22Rv1 (cell line): ENCODE results near the gene MEF2D.

Experiments
- H3K27ac ChIP-seq: fragments of 450-650 bp; 2 replicates; pipeline ENCODE4 v1.5.1; 2017
- CTCF ChIP-seq: fragments of 450-650 bp; IDR thresholded peaks from 2 replicates; pipeline ENCODE4 v1.5.1; 2017; ENCODE audit warnings: mild to moderate bottlenecking
- ZFX ChIP-seq: fragments of 450-650 bp; IDR thresholded peaks from 2 replicates; pipeline ENCODE4 v1.6.1; 2017; ENCODE audit warnings: antibody characterized with exemption, borderline replicate concordance

Gene MEF2D

GRCh38 chr1:156417401-156418020, 83.1 kb downstream of the MEF2D start:
- H3K27ac ChIP-seq, result no peak overlapping the region
- TF ChIP-seq CTCF (no peak), ZFX (no peak)

- no peak for TF ChIP-seq CTCF
- TF ChIP-seq ZFX, result no peak
- no peak overlapping the region for H3K27ac ChIP-seq
These were observed 83.6 kb downstream of the MEF2D start for GRCh38 chr1:156416993-156417392.

GRCh38 chr1:156414461-156415064, 86.0 kb downstream of the MEF2D start:
- TF ChIP-seq CTCF (no peak), ZFX (no peak)

More at GRCh38 chr1:156414461-156415064, 86.0 kb downstream of the MEF2D start:
- no peak overlapping the region for H3K27ac ChIP-seq
